NT2/D1 (cell line): ENCODE measurements around the gene ASGR1.
A peak's percentile ranks its signal among the peaks of the same experiment; 100 is the strongest.

Experiments used
- DNase-seq: peaks from one replicate; pipeline ENCODE4 v3.0.0-alpha.2; 2011; ENCODE audit warnings: low read depth, low spot score
- H3K27me3 ChIP-seq: 2 replicates; pipeline ENCODE4 v1.6.0; 2011; ENCODE audit warnings: mild to moderate bottlenecking; ENCODE audit not compliant: insufficient read length, insufficient read depth
- H3K36me3 ChIP-seq: 2 replicates; pipeline ENCODE4 v1.6.1; 2011; ENCODE audit warnings: mild to moderate bottlenecking, low read length, mixed read lengths; ENCODE audit not compliant: insufficient read depth, insufficient read length
- H3K4me1 ChIP-seq: 2 replicates; pipeline ENCODE4 v1.5.1; 2011; ENCODE audit not compliant: insufficient read depth, insufficient read length
- H3K4me3 ChIP-seq: 2 replicates; pipeline ENCODE4 v1.5.1; 2011; ENCODE audit warnings: low read depth; ENCODE audit not compliant: insufficient read length
- H3K9ac ChIP-seq: 2 replicates; pipeline ENCODE4 v1.6.0; 2011; ENCODE audit warnings: low read depth; ENCODE audit not compliant: insufficient read length
- H3K9me3 ChIP-seq: 2 replicates; pipeline ENCODE4 v1.5.1; 2011; ENCODE audit warnings: mild to moderate bottlenecking, low read length; ENCODE audit not compliant: insufficient read depth
- SUZ12 ChIP-seq: IDR thresholded peaks from 2 replicates; pipeline ENCODE4 v1.6.1; 2011; ENCODE audit not compliant: insufficient read length, insufficient read depth; ENCODE audit errors: extremely low read depth
- YY1 ChIP-seq: IDR thresholded peaks from 2 replicates; pipeline ENCODE4 v1.6.1; 2011; ENCODE audit not compliant: insufficient read length, insufficient read depth
- ZNF274 ChIP-seq: IDR thresholded peaks from 2 replicates; pipeline ENCODE4 v1.6.1; 2011; ENCODE audit warnings: mild to moderate bottlenecking, low read depth, low read length

Gene ASGR1

GRCh38 chr17:7179317-7180254 lies at the start of gene ASGR1:
TSS of gene ASGR1 (minus strand) at chr17:7179370. CDS start at chr17:7178563, 807 bp downstream.
- TF ChIP-seq YY1 (no peak), SUZ12 (no peak), ZNF274 (no peak)
- no peak for DNase-seq
- peaks cover 12% of the 10 kb centered on the region for H3K27me3 ChIP-seq
- H3K4me1 ChIP-seq, result peaks cover 8% of the 10 kb centered on the region
- H3K9ac ChIP-seq, result no peak within 1 kb of the TSS
- H3K9me3 ChIP-seq, result no peaks in the 10 kb centered on the region
- peak within 1 kb of the TSS; percentile 49 for H3K4me3 ChIP-seq
- no peaks in the 10 kb centered on the region for H3K36me3 ChIP-seq

DNA sequence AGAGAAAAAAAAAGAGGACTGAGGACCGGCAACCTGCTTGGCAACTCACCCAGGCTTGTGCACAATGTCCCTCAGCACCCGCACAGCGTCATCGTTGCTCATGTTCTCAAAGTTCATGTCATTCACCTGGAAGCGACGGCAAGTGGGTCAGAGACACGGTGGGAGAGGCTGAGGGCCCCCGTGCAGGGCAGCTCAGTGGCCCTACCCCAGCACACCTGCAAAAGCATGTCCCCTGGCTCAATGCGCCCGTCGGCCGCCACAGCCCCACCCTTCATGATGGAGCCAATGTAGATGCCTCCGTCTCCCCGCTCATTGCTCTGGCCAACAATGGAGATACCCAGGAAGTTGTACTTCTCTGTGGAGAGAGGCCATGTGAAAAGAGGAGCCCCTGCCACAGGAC lies 49.8 kb upstream of the ASGR1 start:
- Histone ChIP-seq H3K36me3 (peaks cover 69% of the 10 kb centered on the region), H3K27me3 (no peaks in the 10 kb centered on the region), H3K4me3 (no peak overlapping the region), H3K9me3 (no peaks in the 10 kb centered on the region), H3K4me1 (peaks cover 8% of the 10 kb centered on the region), H3K9ac (no peak overlapping the region)
- no peak for TF ChIP-seq ZNF274
- TF ChIP-seq YY1, result no peak
- TF ChIP-seq SUZ12, result no peak
- DNase-seq, result no peak

GRCh38 chr17:7226721-7227710 lies 47.8 kb upstream of the ASGR1 start:
- DNase-seq, result no peak
- H3K36me3 ChIP-seq, result peaks cover 89% of the 10 kb centered on the region
- no peak overlapping the region for H3K9ac ChIP-seq
- H3K27me3 ChIP-seq, result no peaks in the 10 kb centered on the region
- H3K9me3 ChIP-seq, result no peaks in the 10 kb centered on the region
- peaks cover 15% of the 10 kb centered on the region for H3K4me1 ChIP-seq
- no peak overlapping the region for H3K4me3 ChIP-seq
- TF ChIP-seq YY1, result no peak
- TF ChIP-seq SUZ12, result no peak
- TF ChIP-seq ZNF274, result no peak

DNA sequence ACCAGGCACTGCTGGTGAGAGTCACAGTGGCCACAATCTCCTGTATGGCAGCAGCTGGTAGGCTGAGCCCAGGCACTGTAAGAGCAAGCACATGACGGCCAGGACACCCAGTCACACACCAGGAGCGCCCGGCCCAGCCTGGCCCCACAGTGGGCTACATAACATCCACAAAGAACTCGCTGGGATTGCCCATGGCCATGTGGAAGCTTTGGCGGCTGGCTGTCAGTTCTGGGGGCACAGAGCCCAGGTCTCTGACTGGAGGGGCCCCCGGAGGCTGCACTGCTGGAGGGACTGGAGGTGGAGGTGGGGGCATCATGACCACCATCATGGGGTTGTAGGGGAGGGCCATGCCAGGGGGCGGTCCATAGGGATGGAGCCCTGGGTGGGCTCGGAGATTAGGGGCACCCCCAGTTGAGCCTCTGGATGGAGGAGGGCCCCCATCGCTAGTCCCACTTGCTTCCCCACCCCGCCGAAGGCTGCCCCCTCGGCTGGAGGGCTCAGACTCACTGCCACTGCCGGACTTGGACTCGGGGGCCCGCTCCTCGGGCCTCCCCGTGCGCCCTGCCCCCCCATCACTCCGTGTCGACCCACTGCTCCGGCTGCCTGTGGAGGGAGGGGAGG lies 46.7 kb upstream of the ASGR1 start:
- Histone ChIP-seq H3K9me3 (no peaks in the 10 kb centered on the region), H3K27me3 (no peaks in the 10 kb centered on the region), H3K9ac (no peak overlapping the region), H3K36me3 (peaks cover 96% of the 10 kb centered on the region), H3K4me3 (no peak overlapping the region), H3K4me1 (peaks cover 20% of the 10 kb centered on the region)
- TF ChIP-seq YY1, result no peak
- TF ChIP-seq SUZ12, result no peak
- TF ChIP-seq ZNF274, result no peak
- DNase-seq, result no peak

DNA sequence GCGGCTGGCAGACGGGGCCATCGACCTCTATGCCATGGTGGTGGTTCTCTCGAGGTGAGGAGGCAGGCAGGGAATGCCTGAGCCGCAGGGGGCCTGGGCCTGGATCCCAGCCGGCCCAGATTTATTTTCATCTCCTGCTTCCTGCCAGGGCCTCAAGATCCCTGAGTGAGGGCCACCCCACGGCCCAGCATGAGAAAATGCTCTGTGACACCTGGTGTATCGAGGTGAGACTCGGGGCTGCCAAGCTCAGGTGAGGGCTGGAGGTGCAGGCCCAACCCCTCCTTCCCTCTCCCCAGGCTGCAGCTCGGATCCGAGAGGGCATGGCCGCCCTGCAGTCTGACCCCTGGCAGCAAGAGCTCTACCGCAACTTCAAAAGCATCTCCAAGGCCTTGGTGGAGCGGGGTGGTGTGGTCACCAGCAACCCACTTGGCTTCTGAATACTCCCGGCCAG lies 45.5 kb upstream of the ASGR1 start:
- no peak for DNase-seq
- Histone ChIP-seq H3K9me3 (no peaks in the 10 kb centered on the region), H3K36me3 (peaks cover 87% of the 10 kb centered on the region), H3K4me1 (peaks cover 20% of the 10 kb centered on the region), H3K9ac (no peak overlapping the region), H3K4me3 (no peak overlapping the region), H3K27me3 (no peaks in the 10 kb centered on the region)
- TF ChIP-seq YY1 (no peak), SUZ12 (no peak), ZNF274 (no peak)

DNA sequence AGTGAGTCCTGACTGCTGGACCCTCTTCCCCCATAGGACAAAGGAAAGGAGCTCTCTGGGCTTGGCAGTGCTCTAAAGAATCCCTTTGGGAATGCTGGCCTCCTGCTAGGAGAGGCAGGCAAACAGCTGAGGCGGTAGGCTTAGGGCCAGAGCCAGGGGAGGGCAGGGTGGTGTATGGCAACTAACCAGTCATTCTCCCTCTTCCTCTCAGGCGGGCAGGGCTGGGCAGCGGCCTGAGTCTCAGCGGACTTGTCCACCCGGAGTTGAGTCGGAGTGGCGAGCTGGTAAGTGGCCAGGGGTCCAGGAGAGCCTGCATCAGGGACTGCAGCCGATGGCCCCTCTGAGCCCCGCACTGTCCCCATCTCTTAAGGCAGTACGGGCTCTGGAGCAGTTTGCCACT lies 44.9 kb upstream of the ASGR1 start:
- peaks cover 22% of the 10 kb centered on the region for H3K4me1 ChIP-seq
- TF ChIP-seq YY1 (no peak), ZNF274 (no peak), SUZ12 (no peak)
- H3K27me3 ChIP-seq, result no peaks in the 10 kb centered on the region
- H3K4me3 ChIP-seq, result no peak overlapping the region
- H3K9ac ChIP-seq, result no peak overlapping the region
- no peaks in the 10 kb centered on the region for H3K9me3 ChIP-seq
- peaks cover 81% of the 10 kb centered on the region for H3K36me3 ChIP-seq
- no peak for DNase-seq
